Right cardiac atrium (tissue), 5 donors: ENCODE data around the gene PGLYRP4. TPM values are rescaled to one million over a fixed set of nuclear protein-coding genes. Genes with fewer than 3 reads are reported as not detected.

ENCODE experiments used
- polyA plus RNA-seq: library from polyadenylated mRNA; stranded (reverse); fragments of 200-250 nt; gene quantifications from one replicate; pipeline ENCODE4 v1.2.3, GENCODE V29; 2013
- total RNA-seq, 4 donors: library from RNA; stranded (reverse); fragmentation: NEBNext Ultra II Directional; extraction: Animal tissue kit (Norgen Biotek cat#: 25700); gene quantifications; one replicate each; pipeline ENCODE4 v1.2.1, GENCODE V29; 2021
- donor health status: healthy with polysubstance abuse.
- donor health status: DM: no; HTN: yes; CAD: no.
- donor health status: DM: no; HTN: no; CAD: no.
- donor health status: DM: no; HTN: yes; CAD: no; lungs with severe emphysema.
- donor health status: DM: yes; HTN: yes; CAD: no.

PGLYRP4 gene
- total and polyA plus RNA-seq, 5 donors, result not detected

Other genes with a start within 250 kb of the PGLYRP4 start
- gene SPRR2F, start 235.3 kb downstream of the PGLYRP4 start, total RNA-seq, result under 1 TPM in 1 of 4 donors, not detected in 3; 0.37 TPM
- not detected for gene SPRR2F, start 235.3 kb downstream of the PGLYRP4 start, polyA plus RNA-seq
- gene SPRR2G, start 198.0 kb downstream of the PGLYRP4 start, total RNA-seq, result not detected
- gene SPRR2G, start 198.0 kb downstream of the PGLYRP4 start, polyA plus RNA-seq, result not detected
- not detected for gene LELP1, start 145.4 kb downstream of the PGLYRP4 start, total RNA-seq
- not detected for gene LELP1, start 145.4 kb downstream of the PGLYRP4 start, polyA plus RNA-seq
- not detected for gene PRR9, start 131.3 kb downstream of the PGLYRP4 start, total RNA-seq
- gene PRR9, start 131.3 kb downstream of the PGLYRP4 start, polyA plus RNA-seq, result not detected
- gene LORICRIN, start 89.2 kb downstream of the PGLYRP4 start, total RNA-seq, result not detected
- not detected for gene LORICRIN, start 89.2 kb downstream of the PGLYRP4 start, polyA plus RNA-seq
- gene PGLYRP3, start 35.9 kb downstream of the PGLYRP4 start, total RNA-seq, result not detected
- gene PGLYRP3, start 35.9 kb downstream of the PGLYRP4 start, polyA plus RNA-seq, result not detected
- gene S100A9, start 9.0 kb upstream of the PGLYRP4 start, total RNA-seq, result 100 to 1,000 TPM in 3 of 4 donors, 10 to 100 TPM in 1; 48.6 to 167 (median 142) TPM
- 69.9 TPM for gene S100A9, start 9.0 kb upstream of the PGLYRP4 start, polyA plus RNA-seq
- gene S100A12, start 26.8 kb upstream of the PGLYRP4 start, total RNA-seq, result 1 to 10 TPM in 3 of 4 donors, under 1 TPM in 1; 0.68 to 2.6 (median 2.0) TPM
- gene S100A12, start 26.8 kb upstream of the PGLYRP4 start, polyA plus RNA-seq, result 1.9 TPM
- 10 to 100 TPM; 27.5 to 98.1 (median 66.9) TPM for gene S100A8, start 42.2 kb upstream of the PGLYRP4 start, total RNA-seq
- 42.3 TPM for gene S100A8, start 42.2 kb upstream of the PGLYRP4 start, polyA plus RNA-seq
- not detected for gene S100A7A, start 67.7 kb upstream of the PGLYRP4 start, total RNA-seq
- not detected for gene S100A7A, start 67.7 kb upstream of the PGLYRP4 start, polyA plus RNA-seq
- not detected for gene S100A7, start 111.8 kb upstream of the PGLYRP4 start, total RNA-seq
- gene S100A7, start 111.8 kb upstream of the PGLYRP4 start, polyA plus RNA-seq, result not detected
- gene S100A6, start 187.2 kb upstream of the PGLYRP4 start, total RNA-seq, result 100 to 1,000 TPM; 334 to 461 (median 411) TPM
- 819 TPM for gene S100A6, start 187.2 kb upstream of the PGLYRP4 start, polyA plus RNA-seq
- gene S100A5, start 192.1 kb upstream of the PGLYRP4 start, total RNA-seq, result not detected
- gene S100A5, start 192.1 kb upstream of the PGLYRP4 start, polyA plus RNA-seq, result not detected
- gene S100A4, start 197.0 kb upstream of the PGLYRP4 start, total RNA-seq, result 100 to 1,000 TPM in 3 of 4 donors, 10 to 100 TPM in 1; 95.9 to 243 (median 148) TPM
- gene S100A4, start 197.0 kb upstream of the PGLYRP4 start, polyA plus RNA-seq, result 329 TPM
- 1 to 10 TPM in 2 of 4 donors, under 1 TPM in 2; 0.54 to 2.0 (median 1.1) TPM for gene S100A3, start 200.4 kb upstream of the PGLYRP4 start, total RNA-seq
- 1.6 TPM for gene S100A3, start 200.4 kb upstream of the PGLYRP4 start, polyA plus RNA-seq
- 1 to 10 TPM in 1 of 4 donors, under 1 TPM in 3; 0.92 to 1.2 (median 0.97) TPM for gene S100A2, start 217.0 kb upstream of the PGLYRP4 start, total RNA-seq
- gene S100A2, start 217.0 kb upstream of the PGLYRP4 start, polyA plus RNA-seq, result 3.7 TPM